Mesenchymal stem cell (in vitro differentiated cells and primary cell): ENCODE results near the gene GLYATL1.

Experiments
- DNase-seq: peaks from one replicate; pipeline ENCODE4 v3.0.0-alpha.2; 2013
- H2AFZ ChIP-seq: one replicate; pipeline ENCODE4 v1.6.1; 2013; ENCODE audit warnings: low read depth, mild to moderate bottlenecking, control low read depth, inconsistent platforms, low read length, moderate library complexity
- H2AK5ac ChIP-seq: 2 replicates; pipeline ENCODE4 v1.6.1; 2013; ENCODE audit warnings: low read length, moderate library complexity, mild to moderate bottlenecking, inconsistent platforms; ENCODE audit not compliant: severe bottlenecking
- H2BK120ac ChIP-seq: one replicate; pipeline ENCODE4 v1.6.1; 2013; ENCODE audit warnings: low read depth, mild to moderate bottlenecking, inconsistent platforms, low read length, moderate library complexity
- H2BK12ac ChIP-seq, 2 experiments: one replicate each; pipeline ENCODE4 v1.6.1; 2013; ENCODE audit warnings: inconsistent platforms in 2 of 2, low read length in 2 of 2, mild to moderate bottlenecking in 2 of 2, moderate library complexity in 2 of 2, control low read depth in 1 of 2
- H2BK15ac ChIP-seq: one replicate; pipeline ENCODE4 v1.6.1; 2013; ENCODE audit warnings: mild to moderate bottlenecking, low read depth, inconsistent platforms; ENCODE audit not compliant: poor library complexity, severe bottlenecking
- H2BK5ac ChIP-seq: 2 replicates; pipeline ENCODE4 v1.6.1; 2013; ENCODE audit warnings: low read depth, mild to moderate bottlenecking, low read length, control low read depth, inconsistent platforms; ENCODE audit not compliant: poor library complexity, severe bottlenecking
- H3K14ac ChIP-seq, 2 experiments: one replicate each; pipeline ENCODE4 v1.6.1; 2013; ENCODE audit warnings: inconsistent platforms in 2 of 2, low read length in 2 of 2, control low read depth in 1 of 2, mild to moderate bottlenecking in 1 of 2, moderate library complexity in 1 of 2
- H3K18ac ChIP-seq, 2 experiments: one replicate each; pipeline ENCODE4 v1.6.1; 2013; ENCODE audit warnings: inconsistent platforms in 2 of 2, low read length in 2 of 2, control low read depth in 1 of 2, low read depth in 1 of 2, mild to moderate bottlenecking in 1 of 2
- H3K23ac ChIP-seq, 2 experiments: one replicate each; pipeline ENCODE4 v1.6.1; 2013; ENCODE audit warnings: inconsistent platforms in 2 of 2, low read length in 2 of 2, mild to moderate bottlenecking in 2 of 2, moderate library complexity in 2 of 2, control low read depth in 1 of 2
- H3K27ac ChIP-seq: 2 replicates; pipeline ENCODE4 v1.5.1; 2013; ENCODE audit warnings: mild to moderate bottlenecking, moderate library complexity, low read length, control low read depth, inconsistent platforms; ENCODE audit not compliant: poor library complexity, severe bottlenecking
- H3K27me3 ChIP-seq, 2 experiments: 2 replicates each; pipeline versions ENCODE4 v1.6.1 to v1.7.0; 2013; ENCODE audit warnings: low read length in 2 of 2, mild to moderate bottlenecking in 2 of 2, moderate library complexity in 2 of 2, control low read depth in 1 of 2, inconsistent platforms in 1 of 2; ENCODE audit not compliant: control insufficient read depth in 1 of 2, insufficient read depth in 1 of 2
- H3K36me3 ChIP-seq, 2 experiments: 2 replicates each; pipeline versions ENCODE4 v1.6.1 to v1.7.0; 2013; ENCODE audit warnings: low read length in 2 of 2, control low read depth in 1 of 2, inconsistent platforms in 1 of 2, low read depth in 1 of 2, mild to moderate bottlenecking in 1 of 2; ENCODE audit not compliant: insufficient read depth in 2 of 2, control insufficient read depth in 1 of 2
- H3K4ac ChIP-seq, 2 experiments: one replicate each; pipeline ENCODE4 v1.6.1; 2013; ENCODE audit warnings: inconsistent platforms in 2 of 2, low read length in 2 of 2, mild to moderate bottlenecking in 2 of 2, moderate library complexity in 2 of 2, control low read depth in 1 of 2, low read depth in 1 of 2
- H3K4me1 ChIP-seq: 2 replicates; pipeline ENCODE4 v1.6.1; 2013; ENCODE audit warnings: low read depth, low read length, control low read depth; ENCODE audit not compliant: control insufficient read depth, insufficient read depth
- H3K4me2 ChIP-seq: 2 replicates; pipeline ENCODE4 v1.6.1; 2013; ENCODE audit warnings: low read length, mild to moderate bottlenecking, inconsistent platforms; ENCODE audit not compliant: poor library complexity, severe bottlenecking
- H3K4me3 ChIP-seq, 2 experiments: 2 replicates each; pipeline versions ENCODE4 v1.5.1 to v1.7.0; 2013; ENCODE audit warnings: low read length in 2 of 2, mild to moderate bottlenecking in 2 of 2, control low read depth in 1 of 2, low read depth in 1 of 2; ENCODE audit not compliant: insufficient read depth in 1 of 2
- H3K79me1 ChIP-seq: replicated peaks from 2 replicates; pipeline ENCODE4 v1.6.1; 2013; ENCODE audit warnings: mild to moderate bottlenecking, control low read depth, low read length, inconsistent platforms; ENCODE audit not compliant: poor library complexity, severe bottlenecking
- H3K9ac ChIP-seq: 2 replicates; pipeline ENCODE4 v1.7.0; 2013; ENCODE audit warnings: mild to moderate bottlenecking, low read length, moderate library complexity
- H3K9me3 ChIP-seq: 2 replicates; pipeline ENCODE4 v1.7.0; 2013; ENCODE audit warnings: mild to moderate bottlenecking, low read length; ENCODE audit not compliant: control insufficient read depth
- H4K8ac ChIP-seq: one replicate; pipeline ENCODE4 v1.6.1; 2013; ENCODE audit warnings: inconsistent platforms, mild to moderate bottlenecking, low read length, moderate library complexity
- H4K91ac ChIP-seq: one replicate; pipeline ENCODE4 v1.6.1; 2013; ENCODE audit warnings: mild to moderate bottlenecking, low read length, inconsistent platforms
- WGBS: methylation state at CpG from one replicate; pipeline ENCODE4 v1.1.7; 2013; ENCODE audit warnings: mixed read lengths; 5-methylcytosine and 5-hydroxymethylcytosine counted together

The GLYATL1 gene

DNA sequence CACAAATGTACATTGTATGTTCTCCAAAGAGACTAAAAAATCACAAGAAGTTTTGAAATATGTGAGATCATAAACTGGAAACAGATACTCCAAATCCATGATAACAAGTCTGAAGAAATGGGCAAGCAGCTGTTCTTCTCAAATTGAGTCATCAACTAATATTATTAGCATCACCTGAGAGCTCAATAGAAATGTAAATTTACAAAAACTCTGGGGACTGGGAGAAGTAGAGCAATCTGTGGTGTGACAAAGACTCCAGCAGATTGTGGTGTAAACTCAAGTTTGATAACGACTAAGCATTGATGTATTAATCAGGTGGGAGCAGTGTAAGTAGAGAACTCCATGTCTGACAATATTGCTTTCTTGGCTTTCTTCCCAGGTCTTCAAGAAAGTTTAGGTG is 53.2 kb downstream of the GLYATL1 start:
- Histone ChIP-seq H3K9me3 (no peaks in the 10 kb centered on the region), H3K18ac (no peak overlapping the region), H3K36me3 (no peaks in the 10 kb centered on the region), H2BK120ac (no peak overlapping the region), H4K91ac (no peak overlapping the region), H3K9ac (no peak overlapping the region), H3K4me3 (no peak overlapping the region), H3K79me1 (no peaks in the 10 kb centered on the region), H3K4me1 (no peaks in the 10 kb centered on the region), H3K27me3 (peaks cover 0 to 12% of the 10 kb centered on the region in 2 experiments), H4K8ac (no peak overlapping the region), H3K4ac (no peak overlapping the region), H3K27ac (no peak overlapping the region), H3K14ac (no peak overlapping the region), H3K4me2 (no peak overlapping the region), H2BK15ac (no peak overlapping the region), H2AK5ac (no peak overlapping the region), H2AFZ (no peak overlapping the region), H2BK5ac (no peak overlapping the region), H2BK12ac (no peak overlapping the region), H3K23ac (no peak overlapping the region)
- no peak for DNase-seq
- WGBS = 47% methylated on average over 1 of the region's 1 CpG

DNA sequence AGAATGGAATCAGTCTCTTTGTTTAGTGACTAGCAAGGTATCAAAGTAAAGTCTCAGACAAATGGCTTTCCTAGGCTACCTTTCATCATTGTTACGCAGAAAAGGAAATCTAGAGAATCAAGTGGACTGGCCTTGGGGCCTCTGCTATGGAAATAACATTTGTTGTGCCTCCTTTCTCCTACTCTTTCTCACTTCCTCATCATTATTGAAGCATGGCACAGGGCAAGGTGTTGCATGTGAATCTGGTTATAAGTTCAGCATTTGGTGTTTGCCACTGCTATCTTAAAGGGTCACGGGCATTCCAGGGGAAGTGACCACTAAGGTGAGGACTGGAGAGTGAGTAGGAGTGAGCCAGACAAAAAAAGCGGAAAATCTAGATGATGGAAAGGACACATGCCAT is 54.9 kb downstream of the GLYATL1 start:
- no peaks in the 10 kb centered on the region for H3K79me1 ChIP-seq
- H3K4me2 ChIP-seq = no peak overlapping the region
- H2BK15ac ChIP-seq = no peak overlapping the region
- no peaks in the 10 kb centered on the region for H3K36me3 ChIP-seq
- no peak overlapping the region for H2BK12ac ChIP-seq
- H3K27ac ChIP-seq = no peak overlapping the region
- no peak overlapping the region for H3K18ac ChIP-seq
- H2BK120ac ChIP-seq = no peak overlapping the region
- H2AK5ac ChIP-seq = no peak overlapping the region
- H3K23ac ChIP-seq = no peak overlapping the region
- H3K4ac ChIP-seq = no peak overlapping the region
- peaks cover 0 to 12% of the 10 kb centered on the region in 2 experiments for H3K27me3 ChIP-seq
- H2BK5ac ChIP-seq = no peak overlapping the region
- DNase-seq = no peak
- H4K91ac ChIP-seq = no peak overlapping the region
- H3K9me3 ChIP-seq = no peaks in the 10 kb centered on the region
- no peak overlapping the region for H3K4me3 ChIP-seq
- H2AFZ ChIP-seq = no peak overlapping the region
- WGBS = 76% methylated on average over 2 of the region's 3 CpGs
- H4K8ac ChIP-seq = no peak overlapping the region
- H3K14ac ChIP-seq = no peak overlapping the region
- H3K9ac ChIP-seq = no peak overlapping the region
- H3K4me1 ChIP-seq = no peaks in the 10 kb centered on the region

DNA sequence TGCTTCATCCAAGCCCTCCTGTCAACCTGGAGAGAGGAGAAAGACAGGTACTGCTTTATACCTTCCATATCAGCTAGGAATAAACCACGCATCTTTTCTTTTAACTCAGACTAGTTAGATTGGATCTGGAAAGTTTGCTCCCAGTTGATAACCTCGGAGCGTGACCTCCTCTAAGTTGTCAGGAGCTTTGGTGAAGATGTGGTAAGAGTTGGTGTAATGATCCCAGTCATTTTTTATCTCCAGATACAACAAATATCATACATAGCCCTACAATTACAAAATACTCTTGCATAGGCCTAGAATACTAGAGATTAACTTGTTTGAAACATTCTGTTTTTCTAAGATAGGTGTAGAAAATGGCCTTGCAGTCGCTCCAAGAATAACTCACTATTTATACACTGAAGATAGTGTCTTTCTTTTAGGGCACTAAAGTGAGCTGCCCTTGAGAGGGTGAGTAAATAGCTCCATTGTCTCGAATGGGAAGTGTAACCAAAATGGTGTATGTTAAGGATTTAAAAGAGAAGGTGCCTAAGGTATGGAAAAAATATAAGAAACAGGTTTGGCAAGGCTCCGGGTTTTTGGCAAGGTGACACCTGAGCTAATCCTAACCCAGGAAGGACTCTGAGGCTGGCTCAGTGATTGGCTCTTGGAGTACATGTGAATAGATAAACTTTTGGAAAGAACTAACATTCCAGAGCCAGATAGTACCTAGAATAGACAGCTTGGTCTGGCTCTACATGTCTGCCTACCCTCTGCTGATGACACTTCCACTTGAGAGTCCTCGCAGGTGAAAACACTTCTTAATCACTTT is 59.4 kb downstream of the GLYATL1 start:
- no peak for DNase-seq
- Histone ChIP-seq H3K4me1 (no peaks in the 10 kb centered on the region), H4K91ac (no peak overlapping the region), H3K9me3 (no peaks in the 10 kb centered on the region), H3K4ac (no peak overlapping the region), H3K9ac (no peak overlapping the region), H3K23ac (no peak overlapping the region), H3K79me1 (no peaks in the 10 kb centered on the region), H3K14ac (no peak overlapping the region), H2BK120ac (no peak overlapping the region), H3K36me3 (no peaks in the 10 kb centered on the region), H3K4me3 (no peak overlapping the region), H3K4me2 (no peak overlapping the region), H3K27ac (no peak overlapping the region), H4K8ac (no peak overlapping the region), H2BK15ac (no peak overlapping the region), H2AK5ac (no peak overlapping the region), H3K27me3 (peaks cover 0 to 6% of the 10 kb centered on the region in 2 experiments), H2BK12ac (no peak overlapping the region), H3K18ac (no peak overlapping the region), H2AFZ (no peak overlapping the region), H2BK5ac (no peak overlapping the region)
- WGBS = 43% methylated on average over 2 of the region's 7 CpGs

DNA sequence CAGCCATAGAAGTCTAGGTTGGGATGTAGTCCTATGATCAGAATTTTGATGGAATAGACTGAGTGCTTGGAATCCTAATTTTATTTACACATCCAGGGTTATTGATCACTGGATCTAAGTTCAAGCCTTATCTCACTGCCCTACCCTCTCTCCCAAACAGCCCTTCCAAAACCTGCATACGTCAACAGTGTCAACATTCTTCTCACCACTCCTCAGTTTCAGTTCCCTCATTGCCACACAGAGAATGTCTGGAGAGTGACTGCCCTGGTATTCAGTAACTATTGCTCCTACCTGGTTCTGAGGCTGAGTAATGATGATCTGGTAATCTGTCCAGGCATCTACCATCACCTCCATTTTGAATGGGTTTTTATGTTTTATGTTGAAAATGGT is 60.0 kb downstream of the GLYATL1 start:
- H2AFZ ChIP-seq = no peak overlapping the region
- no peak overlapping the region for H2BK12ac ChIP-seq
- H3K23ac ChIP-seq = no peak overlapping the region
- H4K91ac ChIP-seq = no peak overlapping the region
- H3K14ac ChIP-seq = no peak overlapping the region
- H3K4me3 ChIP-seq = no peak overlapping the region
- H3K27ac ChIP-seq = no peak overlapping the region
- no peaks in the 10 kb centered on the region for H3K79me1 ChIP-seq
- H3K27me3 ChIP-seq = peaks cover 0 to 5% of the 10 kb centered on the region in 2 experiments
- H2AK5ac ChIP-seq = no peak overlapping the region
- no peaks in the 10 kb centered on the region for H3K36me3 ChIP-seq
- H3K4ac ChIP-seq = no peak overlapping the region
- no peak overlapping the region for H2BK15ac ChIP-seq
- no peak overlapping the region for H4K8ac ChIP-seq
- H3K18ac ChIP-seq = no peak overlapping the region
- DNase-seq = no peak
- H3K4me1 ChIP-seq = no peaks in the 10 kb centered on the region
- H2BK5ac ChIP-seq = no peak overlapping the region
- H2BK120ac ChIP-seq = no peak overlapping the region
- no peak overlapping the region for H3K9ac ChIP-seq
- no peaks in the 10 kb centered on the region for H3K9me3 ChIP-seq
- WGBS = 78% methylated on average over 1 of the region's 1 CpG
- H3K4me2 ChIP-seq = no peak overlapping the region
